Spinal cord (tissue), 10 donors: ENCODE measurements around the gene CNGA1. TPM values are rescaled to one million over a fixed set of nuclear protein-coding genes. Genes with fewer than 3 reads are reported as not detected.
"Not testable (repeated sequence)": the region's sequence is repeated elsewhere in the genome, so short reads cannot be mapped to it uniquely, and the experiment has no call there.

ENCODE experiments used
- DNase-seq, 6 donors: peaks; one replicate each; pipeline versions ENCODE4 v3.0.0 to v3.0.0-alpha.2; 2013 to 2015; ENCODE audit warnings: low spot score in 6 of 6, low read depth in 4 of 6
- H3K27ac ChIP-seq: one replicate; pipeline ENCODE4 v1.5.1; 2013; ENCODE audit warnings: low read depth, low read length, control low read depth
- H3K27me3 ChIP-seq: one replicate; pipeline ENCODE4 v1.6.1; 2013; ENCODE audit warnings: low read length; ENCODE audit not compliant: control insufficient read depth, insufficient read depth
- H3K36me3 ChIP-seq: one replicate; pipeline ENCODE4 v1.6.1; 2013; ENCODE audit warnings: low read length; ENCODE audit not compliant: control insufficient read depth, insufficient read depth
- H3K4me1 ChIP-seq: one replicate; pipeline ENCODE4 v1.6.1; 2013; ENCODE audit warnings: low read length; ENCODE audit not compliant: control insufficient read depth, insufficient read depth
- H3K4me3 ChIP-seq: one replicate; pipeline ENCODE4 v1.5.1; 2013; ENCODE audit warnings: low read depth, low read length, control low read depth
- H3K9me3 ChIP-seq: one replicate; pipeline ENCODE4 v1.6.1; 2013; ENCODE audit warnings: low read length; ENCODE audit not compliant: control insufficient read depth, insufficient read depth
- WGBS: methylation state at CpG from one replicate; pipeline ENCODE4 v1.1.5; 2013; ENCODE audit warnings: missing lambda C conversion rate; ENCODE audit not compliant: insufficient coverage; 5-methylcytosine and 5-hydroxymethylcytosine counted together
- polyA plus RNA-seq, 2 donors: library from polyadenylated mRNA; unstranded; fragments of 120-200 nt; gene quantifications; one replicate each; pipeline ENCODE4 v1.2.1, GENCODE V29; 2013; ENCODE audit not compliant: insufficient read length in 2 of 2
- total RNA-seq, 2 donors: library from RNA; depleted of rRNA in 1 of 2; stranded (reverse); fragments of 120-200 nt in 1 of 2; fragments of >200 nt in 1 of 2; gene quantifications; one replicate each; pipeline versions ENCODE4 v1.2.3 to v1.2.4, GENCODE V29; 2013 to 2014
- donor health status: healthy.

Gene CNGA1
- total and polyA plus RNA-seq, 4 donors, result 0.06 to 1.1 (median 0.55) TPM

DNA sequence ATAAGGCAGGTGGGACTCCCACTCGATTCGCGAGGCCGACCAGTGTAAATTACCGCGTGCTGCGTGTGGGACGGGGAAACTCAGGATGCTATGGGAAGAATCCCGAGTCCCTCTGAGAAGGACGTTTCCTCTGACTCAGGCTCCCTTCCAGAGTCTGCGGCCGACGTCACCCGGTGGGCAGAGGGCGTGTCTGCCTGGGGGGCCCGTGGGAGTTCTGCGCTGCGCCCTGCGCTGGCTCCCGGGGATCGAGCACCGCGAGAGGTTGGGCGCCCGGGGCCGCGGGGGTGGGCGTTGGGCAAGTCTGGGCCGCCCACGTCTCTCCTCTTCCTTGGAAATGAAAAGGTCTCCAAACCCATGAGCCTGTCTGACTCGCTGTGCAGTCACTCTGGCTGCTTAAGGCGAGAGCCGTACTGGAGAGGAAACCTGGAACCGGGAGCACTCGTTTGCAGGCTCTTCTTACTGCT, 659 bp upstream of the CNGA1 start:
- H3K4me1 ChIP-seq, result peaks cover 16% of the 10 kb centered on the region
- DNase-seq, result peak in 3 of 6 donors; percentile 6 to 53 (median 49)
- WGBS, result under 1% methylated on average over 35 of the region's 35 CpGs
- peak overlapping the region; percentile 74 for H3K4me3 ChIP-seq
- H3K27ac ChIP-seq, result no peak overlapping the region
- H3K27me3 ChIP-seq, result peaks cover 18% of the 10 kb centered on the region
- no peaks in the 10 kb centered on the region for H3K9me3 ChIP-seq
- H3K36me3 ChIP-seq, result no peaks in the 10 kb centered on the region

DNA sequence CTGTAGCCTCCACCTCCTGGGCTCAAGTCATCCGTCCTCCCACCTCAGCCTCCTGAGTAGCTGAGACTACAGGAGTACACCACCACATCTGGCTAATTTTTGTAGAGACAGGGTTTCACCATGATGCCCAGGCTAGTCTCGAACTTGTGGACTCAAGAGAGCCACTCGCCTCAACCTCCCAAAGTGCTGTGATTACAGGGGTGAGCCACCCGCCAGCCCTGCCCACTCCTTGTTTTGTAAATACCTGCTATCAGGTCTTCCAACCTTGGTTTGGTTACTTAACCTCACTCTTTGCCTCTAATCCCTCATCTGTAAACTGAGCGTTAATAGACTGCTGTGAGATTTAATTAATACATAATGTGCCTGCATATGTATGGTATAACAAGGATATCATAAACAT, 803 bp downstream of the CNGA1 start:
- DNase-seq, result no peak
- H3K4me3 ChIP-seq, result no peak overlapping the region
- H3K36me3 ChIP-seq, result no peaks in the 10 kb centered on the region
- H3K27ac ChIP-seq, result no peak overlapping the region
- 100% methylated on average over 2 of the region's 5 CpGs for WGBS
- peaks cover 18% of the 10 kb centered on the region for H3K27me3 ChIP-seq
- no peaks in the 10 kb centered on the region for H3K9me3 ChIP-seq
- peaks cover 16% of the 10 kb centered on the region for H3K4me1 ChIP-seq

DNA sequence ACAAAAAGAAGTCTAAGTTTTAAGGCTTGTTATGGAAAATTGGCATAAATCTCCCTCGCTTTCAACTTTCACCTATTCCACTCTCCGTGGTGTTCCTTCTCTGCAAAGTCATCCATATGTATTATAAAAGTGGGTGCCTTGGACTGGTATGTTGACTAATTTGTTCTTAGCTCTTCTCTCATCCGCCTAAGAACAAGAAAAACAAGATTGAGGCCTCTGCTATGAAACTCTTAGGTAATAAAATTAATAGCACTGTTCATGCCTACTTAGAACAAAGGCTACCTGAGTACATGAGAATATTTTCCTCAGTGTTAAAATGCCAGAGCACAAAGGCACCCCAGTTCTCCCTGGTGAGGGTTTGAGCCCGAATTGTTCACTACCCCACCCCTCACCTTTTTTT, 1.3 kb downstream of the CNGA1 start:
- WGBS, result 89% methylated on average over 1 of the region's 4 CpGs
- DNase-seq, result no peak

DNA sequence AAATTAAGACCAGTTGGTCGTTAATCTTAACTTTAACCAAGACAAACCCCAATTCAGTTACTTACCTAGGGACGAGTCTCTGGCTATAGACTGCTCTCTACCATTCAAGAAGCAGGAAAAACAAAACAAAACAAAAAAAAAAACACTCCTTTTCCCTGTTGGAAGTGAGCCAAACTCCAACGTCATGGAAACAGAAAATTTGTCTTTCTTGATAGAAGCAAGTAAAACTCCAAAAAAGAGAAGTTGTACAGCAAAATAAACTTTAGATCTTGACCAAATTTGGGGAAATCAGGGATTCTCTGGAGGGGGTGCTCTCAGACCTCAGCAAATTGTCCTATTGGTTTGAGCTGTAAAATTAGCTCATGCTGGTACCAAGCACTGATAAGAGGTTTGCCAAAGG, 3.7 kb downstream of the CNGA1 start:
- Histone ChIP-seq H3K4me1 (peaks cover 16% of the 10 kb centered on the region), H3K36me3 (no peaks in the 10 kb centered on the region), H3K4me3 (no peak overlapping the region), H3K9me3 (peaks cover 3% of the 10 kb centered on the region), H3K27ac (no peak overlapping the region), H3K27me3 (peaks cover 11% of the 10 kb centered on the region)
- WGBS, result no CpG with 5 or more reads among the region's 3 CpGs
- no peak for DNase-seq

More for the DNA sequence above, 1.3 kb downstream of the CNGA1 start:
- Histone ChIP-seq H3K9me3 (no peaks in the 10 kb centered on the region), H3K27ac (no peak overlapping the region), H3K4me3 (no peak overlapping the region), H3K36me3 (no peaks in the 10 kb centered on the region), H3K4me1 (peaks cover 16% of the 10 kb centered on the region), H3K27me3 (peaks cover 18% of the 10 kb centered on the region)

DNA sequence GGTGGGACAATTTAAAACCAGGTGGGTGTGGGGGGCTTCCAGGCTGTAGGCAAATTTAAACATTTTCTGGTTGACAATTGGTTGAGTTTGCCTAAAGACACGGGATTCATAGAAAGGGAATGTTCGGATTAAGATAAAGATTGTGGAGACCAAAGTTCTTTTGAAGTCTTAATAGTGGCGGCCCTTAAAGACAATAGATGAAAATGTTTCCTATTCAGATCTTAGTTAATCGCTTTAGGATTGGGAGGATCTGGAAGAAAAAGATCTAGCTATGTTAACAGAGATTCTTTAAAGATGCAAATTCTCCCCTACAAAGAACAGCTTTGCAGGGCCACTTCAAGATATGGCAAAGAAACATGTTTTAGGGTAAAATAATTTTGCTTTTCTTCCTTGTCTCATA, 4.8 kb downstream of the CNGA1 start:
- Histone ChIP-seq H3K9me3 (peaks cover 12% of the 10 kb centered on the region), H3K36me3 (no peaks in the 10 kb centered on the region), H3K4me3 (no peak overlapping the region), H3K4me1 (peaks cover 7% of the 10 kb centered on the region), H3K27ac (no peak overlapping the region), H3K27me3 (peaks cover 1% of the 10 kb centered on the region)
- DNase-seq, result no peak
- 100% methylated on average over 1 of the region's 4 CpGs for WGBS

DNA sequence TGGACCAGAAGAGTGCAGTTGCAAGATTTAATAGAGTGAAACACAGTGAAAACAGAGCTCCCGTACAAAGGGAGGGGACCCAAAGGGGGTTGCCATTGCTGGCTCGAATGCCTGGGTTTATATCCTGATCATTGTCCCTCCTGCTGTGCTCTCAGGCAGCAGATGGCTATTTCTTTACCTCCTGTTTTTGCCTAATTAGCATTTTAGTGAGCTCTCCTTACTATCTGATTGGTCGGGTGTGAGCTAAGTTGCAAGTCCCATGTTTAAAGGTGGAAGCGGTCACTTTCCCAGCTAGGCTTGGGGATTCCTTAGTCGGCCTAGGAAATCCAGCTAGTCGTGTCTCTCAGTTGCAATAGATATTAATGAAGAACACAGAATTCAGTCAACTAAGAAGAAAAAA, 5.6 kb downstream of the CNGA1 start:
- WGBS, result 85% methylated on average over 2 of the region's 6 CpGs
- not testable (repeated sequence) for H3K36me3 ChIP-seq, H3K4me3 ChIP-seq, H3K27me3 ChIP-seq, H3K27ac ChIP-seq, DNase-seq, H3K4me1 ChIP-seq
- H3K9me3 ChIP-seq, result peaks cover 14% of the 10 kb centered on the region

DNA sequence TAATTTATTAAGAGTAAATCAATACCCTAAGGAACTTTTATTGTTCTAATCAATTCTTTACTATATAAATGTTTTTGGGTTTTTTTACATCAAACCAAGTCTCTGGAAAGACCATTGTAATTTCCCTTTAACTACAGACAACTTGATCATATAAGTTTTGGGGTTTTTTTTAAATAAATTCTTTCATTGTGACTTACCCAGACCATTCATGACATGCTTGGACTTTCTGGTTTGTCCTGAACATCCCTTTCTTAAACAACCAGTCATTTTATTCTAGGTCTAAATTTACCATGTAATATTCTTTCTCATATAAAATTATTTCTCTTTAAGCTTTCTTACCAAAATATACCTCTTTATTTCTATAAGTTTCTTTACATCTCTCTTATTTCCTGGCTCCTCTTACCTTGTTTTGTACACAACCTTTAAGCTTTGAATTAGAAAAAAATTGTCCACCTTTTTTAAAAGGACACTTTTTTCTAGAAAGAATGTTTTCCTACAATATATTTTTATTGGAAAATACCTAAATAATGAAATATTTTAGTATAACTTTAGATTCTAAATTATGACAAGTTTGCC, 8.4 kb downstream of the CNGA1 start:
- DNase-seq, result no peak
- H3K9me3 ChIP-seq, result peaks cover 14% of the 10 kb centered on the region
- H3K27me3 ChIP-seq, result no peaks in the 10 kb centered on the region
- no peak overlapping the region for H3K27ac ChIP-seq
- H3K4me3 ChIP-seq, result no peak overlapping the region
- no peaks in the 10 kb centered on the region for H3K36me3 ChIP-seq
- H3K4me1 ChIP-seq, result no peaks in the 10 kb centered on the region

DNA sequence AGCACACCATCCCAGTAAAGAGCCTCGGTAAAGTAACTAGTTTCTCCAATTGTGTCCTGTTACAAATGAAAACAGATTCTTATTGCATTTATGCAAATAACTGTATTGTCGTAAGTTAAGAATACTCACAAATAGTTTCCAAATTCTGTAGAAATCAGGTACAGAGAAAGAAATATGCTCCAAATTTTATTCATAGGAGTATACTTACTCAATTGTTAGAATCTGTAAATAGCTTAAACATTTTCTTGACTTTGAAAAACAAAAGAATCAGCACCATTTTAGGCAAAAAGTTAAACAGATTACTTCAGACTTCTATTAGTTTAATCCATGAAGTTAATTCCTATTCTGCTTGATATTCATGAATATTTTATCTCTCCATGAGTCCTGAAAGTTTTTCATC, 10.7 kb downstream of the CNGA1 start:
- Histone ChIP-seq H3K9me3 (peaks cover 14% of the 10 kb centered on the region), H3K36me3 (no peaks in the 10 kb centered on the region), H3K4me3 (no peak overlapping the region), H3K4me1 (no peaks in the 10 kb centered on the region), H3K27me3 (no peaks in the 10 kb centered on the region), H3K27ac (no peak overlapping the region)
- WGBS, result no CpG with 5 or more reads among the region's 2 CpGs
- no peak for DNase-seq

DNA sequence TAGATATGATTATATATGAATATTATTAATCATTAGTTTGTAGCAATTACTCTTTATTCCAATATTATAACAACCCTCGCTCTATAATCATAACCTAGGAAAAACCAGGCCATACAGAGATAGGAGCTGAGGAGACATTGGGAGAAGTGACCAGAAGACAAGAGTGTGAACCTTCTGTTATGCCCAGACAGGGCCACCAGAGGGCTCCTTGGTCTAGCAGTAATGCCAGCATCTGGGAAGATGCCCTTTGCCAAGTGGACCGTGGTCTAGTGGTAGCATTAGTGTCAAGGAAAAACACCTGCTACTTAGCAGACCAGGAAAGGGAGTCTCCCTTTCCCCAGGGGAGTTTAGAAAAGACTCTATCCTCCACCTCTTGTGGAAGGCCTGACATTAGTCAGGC, 12.9 kb downstream of the CNGA1 start:
- not testable (repeated sequence) for H3K27ac ChIP-seq, H3K27me3 ChIP-seq, H3K36me3 ChIP-seq, DNase-seq, H3K4me3 ChIP-seq, H3K4me1 ChIP-seq
- no CpG with 5 or more reads among the region's 2 CpGs for WGBS
- H3K9me3 ChIP-seq, result peaks cover 13% of the 10 kb centered on the region

DNA sequence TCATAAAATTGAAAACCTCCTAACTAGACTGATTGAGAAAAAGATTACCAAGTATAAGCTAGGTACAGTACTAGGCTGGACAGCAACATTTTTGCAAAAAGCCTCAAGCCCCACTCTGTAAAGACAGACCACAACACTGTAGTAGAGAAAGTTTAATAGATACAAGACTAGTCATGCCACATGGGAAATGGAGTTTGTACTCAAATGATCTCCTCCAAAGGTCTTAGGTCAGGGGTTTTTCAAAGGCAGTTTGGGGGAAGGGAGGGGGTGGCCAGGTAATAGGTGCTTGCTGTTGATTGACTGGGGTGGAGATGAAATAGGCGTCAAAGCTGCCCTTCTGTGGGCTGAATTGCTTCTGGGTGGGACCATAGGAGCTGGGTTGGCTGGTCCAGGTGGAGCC, 14.2 kb downstream of the CNGA1 start:
- H3K27ac ChIP-seq, result no peak overlapping the region
- WGBS, result no CpG with 5 or more reads among the region's 1 CpG
- H3K4me1 ChIP-seq, result no peaks in the 10 kb centered on the region
- H3K36me3 ChIP-seq, result no peaks in the 10 kb centered on the region
- H3K27me3 ChIP-seq, result no peaks in the 10 kb centered on the region
- peaks cover 8% of the 10 kb centered on the region for H3K9me3 ChIP-seq
- H3K4me3 ChIP-seq, result no peak overlapping the region
- no peak for DNase-seq
